HCT116 (cell line): ENCODE measurements around the gene GLI3. TPM values are rescaled to one million over a fixed set of nuclear protein-coding genes. Genes with fewer than 3 reads are reported as not detected.

Experiments used
- ATAC-seq: fragments of 200-7000 bp; cut with Tn5 transposase; 2 replicates; pipeline ENCODE4 v1.9.1; 2020; ENCODE audit warnings: mild to moderate bottlenecking, moderate library complexity
- BruUV-seq: library from RNA; stranded (reverse); fragments of 400-500 nt; replicated peaks from 2 replicates; lab custom pipeline; 2021; lab: Mats Ljungman, UMichigan
- CTCF ChIA-PET: fragments of 300-600 bp; sonication (Branson Sonifier 250); formaldehyde crosslinking; loops from one replicate; lab custom pipeline; 2021; ENCODE audit warnings: antibody characterized with exemption; lab: Charles Lee
- POLR2A ChIA-PET: fragments of 300-600, 350-600 bp; sonication (Branson Sonifier 250); formaldehyde crosslinking; loops from one replicate; lab custom pipeline; 2021; ENCODE audit warnings: antibody characterized with exemption; lab: Charles Lee
- RAD21 ChIA-PET, 2 experiments: fragments of 300-600 bp; sonication (Branson Sonifier 250); formaldehyde crosslinking; loops; one replicate each; lab custom pipeline; 2023; ENCODE audit warnings: low total read pairs in 2 of 2; ENCODE audit not compliant: uncharacterized antibody in 2 of 2, unreplicated experiment in 2 of 2, low non-redundant PET in 1 of 2; lab: Charles Lee
- DNase-seq: peaks from one replicate; pipeline ENCODE4 v3.0.0-alpha.2; 2010; ENCODE audit warnings: low read depth, low spot score
- H2AFZ ChIP-seq: fragments of 200-600 bp; shearing (Covaris generic), sonication (generic); 2 replicates; pipeline ENCODE4 v1.6.1; 2017; ENCODE audit warnings: low read depth, mixed run types, mixed read lengths, antibody characterized with exemption, low read length; ENCODE audit not compliant: poor library complexity, severe bottlenecking
- H3K27ac ChIP-seq: 2 replicates; pipeline ENCODE4 v1.5.1; 2012; ENCODE audit warnings: low read depth, low read length
- H3K27me3 ChIP-seq: fragments of 200-600 bp; sonication (generic); 2 replicates; pipeline ENCODE4 v1.6.1; 2016; ENCODE audit warnings: mixed run types, low read length, mixed read lengths; ENCODE audit not compliant: insufficient read depth
- H3K36me3 ChIP-seq, 2 experiments: fragments of 200-500 bp in 1 of 2; fragments of 200-600 bp in 1 of 2; sonication (Bioruptor generic) in 1 of 2; sonication (generic) in 1 of 2; 2 replicates each; pipeline versions ENCODE4 v1.5.1 to v1.6.1; 2014 to 2016; ENCODE audit warnings: low read length in 2 of 2, inconsistent platforms in 1 of 2, mixed read lengths in 1 of 2, mixed run types in 1 of 2; ENCODE audit not compliant: insufficient read depth in 2 of 2, control insufficient read depth in 1 of 2
- H3K4me1 ChIP-seq, 2 experiments: fragments of 200-600 bp in 1 of 2; sonication (generic) in 1 of 2; 2 replicates each; pipeline versions ENCODE4 v1.5.1 to v1.6.1; 2012 to 2017; ENCODE audit warnings: low read length in 2 of 2, inconsistent platforms in 1 of 2, mild to moderate bottlenecking in 1 of 2, mixed read lengths in 1 of 2, mixed run types in 1 of 2, moderate library complexity in 1 of 2; ENCODE audit not compliant: insufficient read depth in 2 of 2, control insufficient read depth in 1 of 2
- H3K4me2 ChIP-seq: fragments of 200-600 bp; sonication (generic); 2 replicates; pipeline ENCODE4 v1.6.1; 2017; ENCODE audit warnings: mixed run types, low read length, mixed read lengths
- H3K4me3 ChIP-seq, 2 experiments: fragments of 200-600 bp in 1 of 2; sonication (generic) in 1 of 2; replicated peaks in 1 of 2; 2 replicates each; pipeline ENCODE4 v1.5.1; 2011 to 2016; ENCODE audit warnings: low read length in 2 of 2, control low read depth in 1 of 2, low read depth in 1 of 2, mild to moderate bottlenecking in 1 of 2, mixed read lengths in 1 of 2, mixed run types in 1 of 2
- H3K79me2 ChIP-seq: fragments of 200-600 bp; sonication (generic); 2 replicates; pipeline ENCODE4 v1.6.1; 2017; ENCODE audit warnings: mild to moderate bottlenecking, mixed run types, low read length, moderate library complexity, mixed read lengths; ENCODE audit not compliant: insufficient read depth
- H3K9ac ChIP-seq: fragments of 200-600 bp; sonication (generic); 2 replicates; pipeline ENCODE4 v1.6.1; 2016; ENCODE audit warnings: low read length, mixed read lengths
- H3K9me2 ChIP-seq: fragments of 200-600 bp; sonication (generic), shearing (Covaris generic); 2 replicates; pipeline ENCODE4 v1.6.1; 2017; ENCODE audit warnings: mixed run types, mild to moderate bottlenecking, moderate library complexity; ENCODE audit not compliant: insufficient read depth
- H3K9me3 ChIP-seq, 2 experiments: fragments of 200-500 bp in 1 of 2; fragments of 200-600 bp in 1 of 2; sonication (Bioruptor generic) in 1 of 2; sonication (generic) in 1 of 2; 2 replicates each; pipeline ENCODE4 v1.6.1; 2014 to 2017; ENCODE audit warnings: low read length in 2 of 2, mixed read lengths in 2 of 2, inconsistent platforms in 1 of 2, low read depth in 1 of 2, mild to moderate bottlenecking in 1 of 2, mixed run types in 1 of 2, moderate library complexity in 1 of 2; ENCODE audit not compliant: control insufficient read depth in 1 of 2, insufficient read depth in 1 of 2
- H4K20me1 ChIP-seq: fragments of 200-600 bp; sonication (generic), shearing (Covaris generic); 2 replicates; pipeline ENCODE4 v1.6.1; 2017; ENCODE audit warnings: mixed run types, mild to moderate bottlenecking, moderate library complexity; ENCODE audit not compliant: insufficient read depth
- CBX3 ChIP-seq: IDR thresholded peaks from 2 replicates; pipeline ENCODE4 v1.6.1; 2012; ENCODE audit warnings: low read depth
- ELF1 ChIP-seq: IDR thresholded peaks from 2 replicates; pipeline ENCODE4 v1.6.1; 2012; ENCODE audit warnings: low read depth, borderline replicate concordance
- EZH2 ChIP-seq: fragments of 200-600 bp; sonication (generic); IDR thresholded peaks from 2 replicates; pipeline ENCODE4 v1.6.1; 2017; ENCODE audit warnings: antibody characterized with exemption, mixed run types
- EZH2phosphoT487 ChIP-seq: fragments of 200-600 bp; IDR thresholded peaks from 2 replicates; pipeline ENCODE4 v1.6.1; 2018; ENCODE audit warnings: antibody characterized with exemption, borderline replicate concordance
- FOSL1 ChIP-seq: IDR thresholded peaks from 2 replicates; pipeline ENCODE4 v1.6.1; 2012; ENCODE audit warnings: low read depth
- MAX ChIP-seq: IDR thresholded peaks from 2 replicates; pipeline ENCODE4 v1.6.1; 2012
- POLR2AphosphoS5 ChIP-seq: IDR thresholded peaks from 2 replicates; pipeline ENCODE4 v1.6.1; 2011; ENCODE audit warnings: mild to moderate bottlenecking, low read depth, low read length, moderate library complexity
- RAD21 ChIP-seq: IDR thresholded peaks from 2 replicates; pipeline ENCODE4 v1.6.1; 2012; ENCODE audit warnings: low read depth, mild to moderate bottlenecking
- REST ChIP-seq: IDR thresholded peaks from 2 replicates; pipeline ENCODE4 v1.6.1; 2012; ENCODE audit warnings: low read depth
- SRF ChIP-seq: IDR thresholded peaks from 2 replicates; pipeline ENCODE4 v1.6.1; 2012; ENCODE audit warnings: low read depth
- TCF7L2 ChIP-seq: IDR thresholded peaks from 2 replicates; pipeline ENCODE4 v1.7.0; 2011; ENCODE audit warnings: borderline replicate concordance, inconsistent platforms; ENCODE audit not compliant: insufficient read depth, insufficient read length; ENCODE audit errors: extremely low read depth
- YY1 ChIP-seq: IDR thresholded peaks from 2 replicates; pipeline ENCODE4 v1.6.1; 2011; ENCODE audit warnings: low read length, low read depth, moderate library complexity, mild to moderate bottlenecking; ENCODE audit not compliant: insufficient replicate concordance; ENCODE audit errors: extremely low read depth
- ZNF274 ChIP-seq: fragments of 200-500 bp; sonication (Bioruptor generic); IDR thresholded peaks from 2 replicates; pipeline ENCODE4 v1.6.1; 2014; ENCODE audit warnings: mild to moderate bottlenecking, low read depth, low read length, inconsistent platforms
- intact Hi-C: fragments of 100-400 bp; cut with micrococcal nuclease; formaldehyde crosslinking; loops from 2 replicates; pipeline ENCODE4 v1.10.0; 2022
- total RNA-seq: library from RNA; stranded (reverse); gene quantifications from one replicate; pipeline ENCODE4 v1.2.1, GENCODE V29; 2021; ENCODE audit not compliant: unreplicated experiment
- TF ChIP-seq, protein P1 (sequence below): IDR thresholded peaks from 2 replicates; pipeline ENCODE4 v1.6.1; 2012
- TF ChIP-seq, protein P2 (sequence below): IDR thresholded peaks from 2 replicates; pipeline ENCODE4 v1.6.1; 2011; ENCODE audit warnings: mild to moderate bottlenecking, low read length, moderate library complexity; ENCODE audit not compliant: insufficient replicate concordance; ENCODE audit errors: extremely low read depth

Gene GLI3
- total RNA-seq, 1 experiment from 2014 or later: 0.07 TPM

DNA sequence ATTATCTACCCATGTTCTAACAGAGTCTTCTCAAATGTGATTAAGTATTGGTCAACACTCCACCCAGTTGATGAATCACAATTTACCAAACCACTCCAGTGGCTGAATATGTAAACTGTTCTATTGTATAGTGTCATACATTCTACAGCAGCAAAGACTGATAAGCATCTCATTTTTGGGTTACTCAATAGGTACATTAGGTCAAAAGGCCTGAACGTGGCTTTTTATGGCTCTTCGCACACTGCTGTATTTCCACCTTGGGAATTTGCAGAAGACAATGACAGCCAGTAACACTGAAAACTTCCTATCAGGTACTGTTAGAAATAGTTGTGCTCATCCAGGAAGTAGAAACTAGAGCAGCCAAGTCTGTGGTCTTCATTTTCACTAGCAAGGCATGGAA lies 166.9 kb downstream of the GLI3 start:
- Histone ChIP-seq H3K79me2 (no peaks in the 10 kb centered on the region), H4K20me1 (no peaks in the 10 kb centered on the region; the same call in 1 of the 2 replicates), H2AFZ (no peak overlapping the region), H3K36me3 (no peaks in the 10 kb centered on the region), H3K27ac (no peak overlapping the region), H3K9me2 (no peaks in the 10 kb centered on the region), H3K4me2 (no peak overlapping the region), H3K27me3 (no peaks in the 10 kb centered on the region; the same call in 1 of the 2 replicates), H3K9me3 (no peaks in the 10 kb centered on the region), H3K4me3 (no peak overlapping the region), H3K9ac (no peak overlapping the region), H3K4me1 (no peaks in the 10 kb centered on the region)
- TF ChIP-seq SRF: no peak
- no peak for TF ChIP-seq POLR2AphosphoS5
- no peak for TF ChIP-seq EZH2phosphoT487
- no peak for TF ChIP-seq ZNF274
- TF ChIP-seq FOSL1: no peak
- TF ChIP-seq ELF1: no peak
- no peak for TF ChIP-seq YY1
- TF ChIP-seq, protein P1, sequence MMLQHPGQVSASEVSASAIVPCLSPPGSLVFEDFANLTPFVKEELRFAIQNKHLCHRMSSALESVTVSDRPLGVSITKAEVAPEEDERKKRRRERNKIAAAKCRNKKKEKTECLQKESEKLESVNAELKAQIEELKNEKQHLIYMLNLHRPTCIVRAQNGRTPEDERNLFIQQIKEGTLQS: no peak
- no peak for TF ChIP-seq REST
- no peak for TF ChIP-seq EZH2
- no peak for TF ChIP-seq TCF7L2
- TF ChIP-seq MAX: no peak
- no peak for TF ChIP-seq CBX3
- TF ChIP-seq, protein P2, sequence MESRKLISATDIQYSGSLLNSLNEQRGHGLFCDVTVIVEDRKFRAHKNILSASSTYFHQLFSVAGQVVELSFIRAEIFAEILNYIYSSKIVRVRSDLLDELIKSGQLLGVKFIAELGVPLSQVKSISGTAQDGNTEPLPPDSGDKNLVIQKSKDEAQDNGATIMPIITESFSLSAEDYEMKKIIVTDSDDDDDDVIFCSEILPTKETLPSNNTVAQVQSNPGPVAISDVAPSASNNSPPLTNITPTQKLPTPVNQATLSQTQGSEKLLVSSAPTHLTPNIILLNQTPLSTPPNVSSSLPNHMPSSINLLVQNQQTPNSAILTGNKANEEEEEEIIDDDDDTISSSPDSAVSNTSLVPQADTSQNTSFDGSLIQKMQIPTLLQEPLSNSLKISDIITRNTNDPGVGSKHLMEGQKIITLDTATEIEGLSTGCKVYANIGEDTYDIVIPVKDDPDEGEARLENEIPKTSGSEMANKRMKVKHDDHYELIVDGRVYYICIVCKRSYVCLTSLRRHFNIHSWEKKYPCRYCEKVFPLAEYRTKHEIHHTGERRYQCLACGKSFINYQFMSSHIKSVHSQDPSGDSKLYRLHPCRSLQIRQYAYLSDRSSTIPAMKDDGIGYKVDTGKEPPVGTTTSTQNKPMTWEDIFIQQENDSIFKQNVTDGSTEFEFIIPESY: no peak
- TF ChIP-seq RAD21: no peak
- intact Hi-C loops: no loop called here
- BruUV-seq: no TSS peak
- CTCF ChIA-PET: no interaction called here
- RAD21 ChIA-PET: no interaction called here
- POLR2A ChIA-PET: no interaction called here
- DNase-seq (no peak), ATAC-seq (no peak)
